GM12878 (cell line): ENCODE data around the gene DIP2C. TPM values are rescaled to one million over a fixed set of nuclear protein-coding genes. Genes with fewer than 3 reads are reported as not detected.

Experiments used
- ATAC-seq: fragments of 200-7000 bp; cut with Tn5 transposase; 3 replicates; pipeline ENCODE4 v1.9.1; 2020; ENCODE audit warnings: mild to moderate bottlenecking, moderate library complexity
- BruUV-seq: library from RNA; stranded (reverse); fragments of 400-500 nt; replicated peaks from 2 replicates; lab custom pipeline; 2021; lab: Mats Ljungman, UMichigan
- CTCF ChIA-PET: fragments of 300-600 bp; sonication (Branson Sonifier 250); formaldehyde crosslinking; extraction: SDS; loops from one replicate; lab custom pipeline; 2021; ENCODE audit warnings: inconsistent platforms; lab: Yijun Ruan, JAX
- POLR2A ChIA-PET: fragments of 350-600 bp; formaldehyde crosslinking; extraction: SDS; loops from one replicate; lab custom pipeline; 2021; ENCODE audit warnings: inconsistent platforms; lab: Charles Lee
- RAD21 ChIA-PET: fragments of 300-600 bp; sonication (Branson Sonifier 250); formaldehyde crosslinking; loops from one replicate; lab custom pipeline; 2023; ENCODE audit warnings: antibody characterized with exemption; ENCODE audit not compliant: unreplicated experiment; lab: Charles Lee
- SMC1A ChIA-PET: fragments of 300-600 bp; sonication (Branson Sonifier 250); formaldehyde crosslinking; loops from one replicate; lab custom pipeline; 2023; ENCODE audit not compliant: unreplicated experiment, uncharacterized antibody; lab: Charles Lee
- DNase-seq: peaks from one replicate; pipeline ENCODE4 v3.0.0-alpha.2; 2011; ENCODE audit warnings: low read depth, low spot score
- FAIRE-seq: peaks from 3 replicates; lab custom pipeline; 2011; peaks lifted over from hg19 to GRCh38; lab: Jason Lieb, UNC
- H2AFZ ChIP-seq: 2 replicates; pipeline ENCODE4 v1.6.0; 2011; ENCODE audit warnings: low read depth, low read length, control low read depth; ENCODE audit not compliant: control insufficient read depth
- H3K27ac ChIP-seq: 2 replicates; pipeline ENCODE4 v1.5.1; 2011; ENCODE audit warnings: control low read depth; ENCODE audit not compliant: control insufficient read depth, insufficient read depth
- H3K27me3 ChIP-seq, 2 experiments: replicated peaks in 1 of 2; 2 replicates each; pipeline versions ENCODE4 v1.6.0 to v1.6.1; 2011; ENCODE audit warnings: low read length in 1 of 2; ENCODE audit not compliant: control insufficient read depth in 2 of 2, insufficient read depth in 2 of 2
- H3K36me3 ChIP-seq, 2 experiments: 2 replicates each; pipeline ENCODE4 v1.5.1; 2011; ENCODE audit warnings: low read length in 1 of 2; ENCODE audit not compliant: control insufficient read depth in 2 of 2, insufficient read depth in 2 of 2
- H3K4me1 ChIP-seq: 2 replicates; pipeline ENCODE4 v1.6.1; 2011; ENCODE audit warnings: mild to moderate bottlenecking, low read length, moderate library complexity, mixed read lengths; ENCODE audit not compliant: control insufficient read depth, insufficient read depth
- H3K4me2 ChIP-seq: 2 replicates; pipeline ENCODE4 v1.6.0; 2011; ENCODE audit warnings: control low read depth; ENCODE audit not compliant: control insufficient read depth, insufficient read depth
- H3K4me3 ChIP-seq: fragments of 200-600 bp; sonication (generic); 2 replicates; pipeline ENCODE4 v1.5.1; 2016
- H3K79me2 ChIP-seq: 2 replicates; pipeline ENCODE4 v1.6.0; 2011; ENCODE audit warnings: low read length; ENCODE audit not compliant: control insufficient read depth, insufficient read depth
- H3K9ac ChIP-seq: 2 replicates; pipeline ENCODE4 v1.8.0; 2011; ENCODE audit warnings: low read length, control low read depth, mixed read lengths; ENCODE audit not compliant: control insufficient read depth, insufficient read depth
- H3K9me3 ChIP-seq: replicated peaks from 3 replicates; pipeline ENCODE4 v1.5.1; 2011; ENCODE audit warnings: mild to moderate bottlenecking, low read length; ENCODE audit not compliant: control insufficient read depth, insufficient read depth
- H4K20me1 ChIP-seq: 2 replicates; pipeline ENCODE4 v1.6.0; 2011; ENCODE audit not compliant: control insufficient read depth, insufficient read depth
- CREB1 ChIP-seq: IDR thresholded peaks from 2 replicates; pipeline ENCODE4 v1.6.1; 2012; ENCODE audit warnings: low read depth, mild to moderate bottlenecking, inconsistent platforms
- IRF4 ChIP-seq: IDR thresholded peaks from 2 replicates; pipeline ENCODE4 v1.6.1; 2011; ENCODE audit warnings: low read depth, low read length
- MYB ChIP-seq: fragments of 150-350 bp; IDR thresholded peaks from 2 replicates; pipeline ENCODE4 v1.6.1; 2014; ENCODE audit warnings: mild to moderate bottlenecking, low read depth, low read length, borderline replicate concordance
- PML ChIP-seq: IDR thresholded peaks from 2 replicates; pipeline ENCODE4 v1.6.1; 2012; ENCODE audit warnings: low read length, inconsistent platforms
- RELA ChIP-seq: fragments of 450-650 bp; IDR thresholded peaks from 2 replicates; pipeline ENCODE4 v1.8.0; 2014; ENCODE audit warnings: borderline replicate concordance; ENCODE audit not compliant: partially characterized antibody
- RUNX3 ChIP-seq: IDR thresholded peaks from 2 replicates; pipeline ENCODE4 v1.6.1; 2012; ENCODE audit warnings: low read length, inconsistent platforms
- WRNIP1 ChIP-seq: IDR thresholded peaks from 2 replicates; pipeline ENCODE4 v1.6.1; 2011; ENCODE audit warnings: low read depth, low read length, improper control_type of control experiment, borderline replicate concordance
- WGBS: methylation state at CpG from one replicate; pipeline ENCODE4 v1.1.6; 2016; ENCODE audit warnings: low lambda C conversion rate; ENCODE audit not compliant: insufficient replicate concordance, insufficient coverage; ENCODE audit errors: missing lambda C conversion rate; 5-methylcytosine and 5-hydroxymethylcytosine counted together
- in situ Hi-C: fragments of 300-500 bp; cut with MboI; formaldehyde crosslinking; loops from 9 replicates; pipeline ENCODE4 v1.14.3; 2018; ENCODE audit warnings: mixed read lengths
- intact Hi-C: fragments of 100-400 bp; cut with micrococcal nuclease; formaldehyde crosslinking; loops from one replicate; pipeline ENCODE4 v1.14.2; 2022; ENCODE audit not compliant: unreplicated experiment
- polyA plus RNA-seq, 11 experiments: library from polyadenylated mRNA; depleted of rRNA in 4 of 11; unstranded in 6 of 11; stranded (reverse) in 5 of 11; fragments of >200 nt; fragmentation: Nextera tagmentation in 4 of 11; fragmentation: Illumina TruSeq in 1 of 11; extraction: Ambion mirVana in 4 of 11; extraction: Trizol in 1 of 11; gene quantifications; 1 replicate in 1 of 11; 2 replicates in 10 of 11; pipeline versions ENCODE4 v1.2.1 to v1.2.3, GENCODE V29; 2011 to 2016; ENCODE audit warnings: inconsistent platforms in 2 of 11, missing spikeins in 2 of 11, low read depth in 1 of 11
- total RNA-seq, 4 experiments: library from RNA; depleted of rRNA in 3 of 4; stranded (reverse); fragments of >200 nt in 3 of 4; fragmentation: Illumina TruSeq in 1 of 4; extraction: Trizol in 1 of 4; gene quantifications; 2 replicates each; pipeline versions ENCODE4 v1.2.1 to v1.2.3, GENCODE V29; 2013 to 2021
- TF ChIP-seq, protein P1 (sequence below): fragments of 450-650 bp; formaldehyde crosslinking; IDR thresholded peaks from 2 replicates; pipeline ENCODE4 v1.4.0; 2022; ENCODE audit warnings: mild to moderate bottlenecking, moderate library complexity

The DIP2C gene
- total and polyA plus RNA-seq, 10 of the 15 experiments (the other 5 are each of a cell fraction or from before 2014, with no cell fraction given): 0.01 to 0.10 (median 0.06) TPM

- TF ChIP-seq WRNIP1 (no peak), RUNX3 (no peak), IRF4 (no peak), RELA (no peak), MYB (no peak), PML (no peak), CREB1 (no peak)
- TF ChIP-seq, protein P1, sequence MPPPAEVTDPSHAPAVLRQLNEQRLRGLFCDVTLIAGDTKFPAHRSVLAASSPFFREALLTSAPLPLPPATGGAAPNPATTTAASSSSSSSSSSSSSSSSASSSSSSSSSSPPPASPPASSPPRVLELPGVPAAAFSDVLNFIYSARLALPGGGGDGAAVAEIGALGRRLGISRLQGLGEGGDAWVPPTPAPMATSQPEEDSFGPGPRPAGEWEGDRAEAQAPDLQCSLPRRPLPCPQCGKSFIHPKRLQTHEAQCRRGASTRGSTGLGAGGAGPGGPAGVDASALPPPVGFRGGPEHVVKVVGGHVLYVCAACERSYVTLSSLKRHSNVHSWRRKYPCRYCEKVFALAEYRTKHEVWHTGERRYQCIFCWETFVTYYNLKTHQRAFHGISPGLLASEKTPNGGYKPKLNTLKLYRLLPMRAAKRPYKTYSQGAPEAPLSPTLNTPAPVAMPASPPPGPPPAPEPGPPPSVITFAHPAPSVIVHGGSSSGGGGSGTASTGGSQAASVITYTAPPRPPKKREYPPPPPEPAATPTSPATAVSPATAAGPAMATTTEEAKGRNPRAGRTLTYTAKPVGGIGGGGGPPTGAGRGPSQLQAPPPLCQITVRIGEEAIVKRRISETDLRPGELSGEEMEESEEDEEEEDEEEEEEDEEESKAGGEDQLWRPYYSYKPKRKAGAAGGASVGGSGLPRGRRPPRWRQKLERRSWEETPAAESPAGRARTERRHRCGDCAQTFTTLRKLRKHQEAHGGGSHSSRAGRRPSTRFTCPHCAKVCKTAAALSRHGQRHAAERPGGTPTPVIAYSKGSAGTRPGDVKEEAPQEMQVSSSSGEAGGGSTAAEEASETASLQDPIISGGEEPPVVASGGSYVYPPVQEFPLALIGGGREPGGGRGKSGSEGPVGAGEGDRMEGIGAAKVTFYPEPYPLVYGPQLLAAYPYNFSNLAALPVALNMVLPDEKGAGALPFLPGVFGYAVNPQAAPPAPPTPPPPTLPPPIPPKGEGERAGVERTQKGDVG: no peak
- Histone ChIP-seq H2AFZ (no peak overlapping the region), H3K36me3 (no peaks in the 10 kb centered on the region; a peak in 1 of 4 replicates), H3K9ac (no peak overlapping the region), H4K20me1 (no peaks in the 10 kb centered on the region), H3K4me1 (no peaks in the 10 kb centered on the region), H3K9me3 (no peaks in the 10 kb centered on the region), H3K4me2 (no peak overlapping the region), H3K79me2 (no peaks in the 10 kb centered on the region), H3K4me3 (no peak overlapping the region), H3K27ac (no peak overlapping the region), H3K27me3 (no peaks in the 10 kb centered on the region)
- ChIA-PET RAD21 (no interaction called here), SMC1A (no interaction called here), CTCF (no interaction called here), POLR2A (no interaction called here)
- WGBS: 79% methylated on average over 17 of the region's 17 CpGs
- in situ Hi-C loops: no loop called here
- no peak for ATAC-seq
- intact Hi-C loops: no loop called here
- no TSS peak for BruUV-seq
- FAIRE-seq: no peak
- DNase-seq: no peak
These were observed 341.0 kb downstream of the DIP2C start for GRCh38 chr10:348456-348855.
